Measurements from ENCODE around the gene BRD3OS. TPM values are rescaled to one million over a fixed set of nuclear protein-coding genes. Genes with fewer than 3 reads are reported as not detected.

BRD3OS gene
- total RNA-seq, 1 experiment from 2014 or later: 13.3 TPM

DNA sequence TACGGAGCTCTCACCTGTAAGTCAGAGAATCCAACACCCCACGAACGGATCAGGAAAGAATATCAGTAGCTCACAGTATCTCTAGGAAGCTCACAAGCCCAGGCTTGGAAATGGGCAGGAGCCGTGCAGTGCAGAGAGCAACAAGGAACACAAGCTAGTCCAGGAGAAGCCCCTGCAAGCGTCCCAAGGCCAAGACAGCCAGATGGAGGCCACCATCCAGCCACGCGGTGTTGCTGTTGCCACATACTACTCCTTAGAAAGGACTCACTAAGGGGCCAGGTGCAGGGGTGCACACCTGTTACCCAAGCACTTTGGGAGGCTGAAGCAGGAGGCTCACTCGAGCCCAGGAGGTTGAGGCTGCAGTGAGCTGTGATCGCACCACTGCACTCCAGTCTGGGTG lies 17.7 kb upstream of the BRD3OS start:
- Mint-ChIP-seq H3K4me1 (ENCODE audit: insufficient read depth, unreplicated experiment) (no peaks in the 10 kb centered on the region), H3K4me3 (ENCODE audit: unreplicated experiment) (no peak overlapping the region), H3K27ac (ENCODE audit: low read depth, unreplicated experiment) (no peak overlapping the region), H3K9me3 (ENCODE audit: unreplicated experiment) (no peaks in the 10 kb centered on the region), H3K36me3 (ENCODE audit: insufficient read depth, unreplicated experiment) (no peaks in the 10 kb centered on the region), H3K27me3 (ENCODE audit: insufficient read depth, unreplicated experiment) (peaks cover 13% of the 10 kb centered on the region)
- ChIA-PET CTCF (interaction anchor here (0.9 to 1.3 kb wide), 2 partner anchors 13 to 14 kb away, joined by 3 read pairs; no protein-coding TSS in a partner anchor), POLR2A (no interaction called here)
- DNase-seq (ENCODE audit: unreplicated experiment): no peak
- intact Hi-C loops (cut with micrococcal nuclease): no loop called here
- TF ChIP-seq, protein P1, sequence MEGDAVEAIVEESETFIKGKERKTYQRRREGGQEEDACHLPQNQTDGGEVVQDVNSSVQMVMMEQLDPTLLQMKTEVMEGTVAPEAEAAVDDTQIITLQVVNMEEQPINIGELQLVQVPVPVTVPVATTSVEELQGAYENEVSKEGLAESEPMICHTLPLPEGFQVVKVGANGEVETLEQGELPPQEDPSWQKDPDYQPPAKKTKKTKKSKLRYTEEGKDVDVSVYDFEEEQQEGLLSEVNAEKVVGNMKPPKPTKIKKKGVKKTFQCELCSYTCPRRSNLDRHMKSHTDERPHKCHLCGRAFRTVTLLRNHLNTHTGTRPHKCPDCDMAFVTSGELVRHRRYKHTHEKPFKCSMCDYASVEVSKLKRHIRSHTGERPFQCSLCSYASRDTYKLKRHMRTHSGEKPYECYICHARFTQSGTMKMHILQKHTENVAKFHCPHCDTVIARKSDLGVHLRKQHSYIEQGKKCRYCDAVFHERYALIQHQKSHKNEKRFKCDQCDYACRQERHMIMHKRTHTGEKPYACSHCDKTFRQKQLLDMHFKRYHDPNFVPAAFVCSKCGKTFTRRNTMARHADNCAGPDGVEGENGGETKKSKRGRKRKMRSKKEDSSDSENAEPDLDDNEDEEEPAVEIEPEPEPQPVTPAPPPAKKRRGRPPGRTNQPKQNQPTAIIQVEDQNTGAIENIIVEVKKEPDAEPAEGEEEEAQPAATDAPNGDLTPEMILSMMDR (IDR thresholded peaks at IDR 0.05; ENCODE audit: unreplicated experiment): no peak
- BruUV-seq (replicated peaks): no TSS peak

DNA sequence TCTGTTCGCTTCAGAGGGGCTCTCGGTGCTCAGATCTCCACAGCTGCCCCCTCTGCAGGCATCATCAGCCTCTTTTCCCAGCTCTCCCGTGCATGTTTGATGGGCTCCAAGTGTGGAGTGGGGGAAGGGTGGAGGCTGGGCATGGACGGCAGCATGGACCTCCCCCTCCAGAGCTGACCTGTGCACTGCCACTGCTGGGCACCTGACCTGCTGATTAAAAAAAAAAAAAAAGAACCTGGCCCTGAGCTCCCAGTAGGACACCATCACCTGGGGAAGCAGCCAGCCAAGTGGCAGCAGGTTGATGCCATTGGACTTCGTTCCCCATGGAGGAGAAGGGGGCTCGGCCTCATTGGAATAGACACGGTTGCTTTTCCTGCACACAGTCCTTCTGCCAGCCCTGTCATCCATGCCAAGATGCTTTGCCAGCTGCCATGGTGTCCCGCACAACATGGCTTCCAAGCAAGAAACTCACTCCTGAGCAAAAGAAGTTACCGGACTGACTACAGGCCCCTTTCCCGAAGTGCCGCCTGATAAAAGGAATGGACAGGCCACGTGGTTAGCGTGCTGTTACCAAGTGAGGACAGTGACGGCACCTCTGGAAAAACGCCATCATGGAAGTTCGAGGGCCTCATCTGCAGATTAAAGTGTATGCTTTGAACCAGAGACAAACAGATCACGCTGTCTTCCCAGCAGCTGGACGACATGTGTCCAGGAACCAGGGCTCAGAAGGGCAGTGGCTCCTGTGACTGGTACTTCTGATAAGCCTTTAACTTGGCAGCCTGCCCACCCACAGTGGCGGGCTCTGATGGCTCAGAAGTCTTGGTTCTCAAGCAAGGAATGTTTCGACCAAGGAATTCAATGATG lies 14.7 kb upstream of the BRD3OS start:
- Mint-ChIP-seq H3K27me3 (ENCODE audit: insufficient read depth, unreplicated experiment) (peaks cover 13% of the 10 kb centered on the region), H3K4me3 (ENCODE audit: unreplicated experiment) (no peak overlapping the region), H3K27ac (ENCODE audit: low read depth, unreplicated experiment) (no peak overlapping the region), H3K36me3 (ENCODE audit: insufficient read depth, unreplicated experiment) (no peaks in the 10 kb centered on the region), H3K4me1 (ENCODE audit: insufficient read depth, unreplicated experiment) (no peaks in the 10 kb centered on the region), H3K9me3 (ENCODE audit: unreplicated experiment) (no peaks in the 10 kb centered on the region)
- TF ChIP-seq, protein P1 (IDR thresholded peaks at IDR 0.05; ENCODE audit: unreplicated experiment): no peak
- CTCF ChIA-PET: interaction anchor here (0.9 to 1.1 kb wide), 2 partner anchors 15 to 17 kb away, joined by 3 read pairs; no protein-coding TSS in a partner anchor
- intact Hi-C loops (cut with micrococcal nuclease): no loop called here
- no peak for DNase-seq (ENCODE audit: unreplicated experiment)
- POLR2A ChIA-PET: no interaction called here
- BruUV-seq (replicated peaks): no TSS peak

DNA sequence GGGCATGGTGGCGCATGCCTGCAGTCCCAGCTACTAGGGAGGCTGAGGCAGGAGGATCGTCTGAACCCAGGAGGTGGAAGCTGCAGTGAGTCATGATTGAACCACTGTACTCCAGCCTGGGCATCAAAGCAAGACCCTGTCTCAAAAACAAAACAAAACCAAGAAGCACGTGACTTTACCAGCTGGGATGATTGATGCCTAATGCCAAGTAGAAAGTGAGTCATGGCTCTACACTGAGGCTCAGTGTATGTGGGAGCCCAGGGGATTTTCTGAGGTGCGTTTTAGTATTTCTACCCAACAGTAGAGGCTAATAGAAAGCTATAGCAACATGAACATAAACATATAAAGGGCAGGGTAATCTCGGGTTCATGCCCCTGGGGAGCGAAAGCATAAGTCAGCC lies 13.9 kb upstream of the BRD3OS start:
- H3K4me1 Mint-ChIP-seq (ENCODE audit: insufficient read depth, unreplicated experiment): no peaks in the 10 kb centered on the region
- DNase-seq (ENCODE audit: unreplicated experiment): no peak
- intact Hi-C loops (cut with micrococcal nuclease): no loop called here
- no peaks in the 10 kb centered on the region for H3K36me3 Mint-ChIP-seq (ENCODE audit: insufficient read depth, unreplicated experiment)
- no peaks in the 10 kb centered on the region for H3K9me3 Mint-ChIP-seq (ENCODE audit: unreplicated experiment)
- POLR2A ChIA-PET: no interaction called here
- no peak overlapping the region for H3K4me3 Mint-ChIP-seq (ENCODE audit: unreplicated experiment)
- TF ChIP-seq, protein P1 (IDR thresholded peaks at IDR 0.05; ENCODE audit: unreplicated experiment): no peak
- H3K27me3 Mint-ChIP-seq (ENCODE audit: insufficient read depth, unreplicated experiment): peaks cover 13% of the 10 kb centered on the region
- BruUV-seq (replicated peaks): no TSS peak
- H3K27ac Mint-ChIP-seq (ENCODE audit: low read depth, unreplicated experiment): no peak overlapping the region
- CTCF ChIA-PET: interaction anchor here (0.7 to 1.1 kb wide), 2 partner anchors 16 to 1515 kb away, joined by 3 read pairs; no protein-coding TSS in a partner anchor

DNA sequence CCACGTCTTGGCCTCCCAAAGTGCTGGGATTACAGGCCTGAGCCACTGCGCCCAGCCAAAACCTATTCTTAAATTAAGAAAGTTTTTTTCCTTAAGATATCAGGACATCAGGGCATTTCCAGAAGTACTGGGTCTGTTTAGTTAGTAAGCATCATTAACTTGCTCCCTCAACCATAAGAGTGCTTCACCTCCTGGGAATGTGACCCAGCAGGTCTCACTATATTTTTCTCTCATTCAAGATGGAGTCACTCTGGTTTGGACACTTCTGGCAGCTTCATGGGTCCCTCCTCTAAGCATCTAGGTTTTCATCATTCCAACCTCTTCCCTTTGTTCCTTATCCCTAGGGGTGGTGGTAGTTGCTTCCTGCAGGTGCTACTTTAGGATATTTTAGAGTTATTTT lies 10.3 kb upstream of the BRD3OS start:
- no peak overlapping the region for H3K4me3 Mint-ChIP-seq (ENCODE audit: unreplicated experiment)
- no peaks in the 10 kb centered on the region for H3K27me3 Mint-ChIP-seq (ENCODE audit: insufficient read depth, unreplicated experiment)
- intact Hi-C loops (cut with micrococcal nuclease): no loop called here
- no peak overlapping the region for H3K27ac Mint-ChIP-seq (ENCODE audit: low read depth, unreplicated experiment)
- no peaks in the 10 kb centered on the region for H3K9me3 Mint-ChIP-seq (ENCODE audit: unreplicated experiment)
- BruUV-seq (replicated peaks): no TSS peak
- DNase-seq (ENCODE audit: unreplicated experiment): no peak
- no peaks in the 10 kb centered on the region for H3K4me1 Mint-ChIP-seq (ENCODE audit: insufficient read depth, unreplicated experiment)
- TF ChIP-seq, protein P1 (IDR thresholded peaks at IDR 0.05; ENCODE audit: unreplicated experiment): no peak
- no peaks in the 10 kb centered on the region for H3K36me3 Mint-ChIP-seq (ENCODE audit: insufficient read depth, unreplicated experiment)
- CTCF ChIA-PET: interaction anchor here (0.6 kb wide), 1 partner anchor 117 kb away, joined by 3 read pairs; no protein-coding TSS in a partner anchor
- POLR2A ChIA-PET: no interaction called here

All from MCF 10A (cell line).